G401.6 (cell line): ENCODE results near the gene NCF4.
A peak's percentile ranks its signal among the peaks of the same experiment; 100 is the strongest.

ENCODE experiments used
- FAIRE-seq: peaks from 2 replicates; lab custom pipeline; 2012; peaks lifted over from hg19 to GRCh38; lab: Jason Lieb, UNC

The NCF4 gene

GRCh38 chr22:36838119-36839030 lies 22.4 kb upstream of the NCF4 start:
- FAIRE-seq, result no peak

GRCh38 chr22:36839356-36840073 lies 21.3 kb upstream of the NCF4 start:
- FAIRE-seq, result no peak

GRCh38 chr22:36840106-36840505 lies 20.7 kb upstream of the NCF4 start:
- no peak for FAIRE-seq

GRCh38 chr22:36846271-36846670 lies 14.5 kb upstream of the NCF4 start:
- FAIRE-seq, result no peak

GRCh38 chr22:36846949-36847348 lies 13.9 kb upstream of the NCF4 start:
- no peak for FAIRE-seq

- FAIRE-seq, result no peak
These were observed 10.8 kb upstream of the NCF4 start for GRCh38 chr22:36850056-36850455.

- no peak for FAIRE-seq
These were observed 10.1 kb upstream of the NCF4 start for GRCh38 chr22:36850682-36851081.

GRCh38 chr22:36852056-36852973 lies 8.5 kb upstream of the NCF4 start:
- FAIRE-seq, result no peak

GRCh38 chr22:36853407-36854099 lies 7.3 kb upstream of the NCF4 start:
- no peak for FAIRE-seq

GRCh38 chr22:36855478-36855877 lies 5.3 kb upstream of the NCF4 start:
- no peak for FAIRE-seq

GRCh38 chr22:36856121-36856791 lies 4.5 kb upstream of the NCF4 start:
- FAIRE-seq, result peak; percentile 19

GRCh38 chr22:36856792-36857135 lies 4.0 kb upstream of the NCF4 start:
- FAIRE-seq, result no peak

GRCh38 chr22:36858156-36858555 lies 2.6 kb upstream of the NCF4 start:
- no peak for FAIRE-seq

- no peak for FAIRE-seq
These were observed 1.8 kb upstream of the NCF4 start for GRCh38 chr22:36858966-36859365.

GRCh38 chr22:36860017-36860416 lies 789 bp upstream of the NCF4 start:
- no peak for FAIRE-seq

GRCh38 chr22:36860438-36860820 lies 377 bp upstream of the NCF4 start:
- no peak for FAIRE-seq

GRCh38 chr22:36862251-36863242 lies 1.7 kb downstream of the NCF4 start:
- no peak for FAIRE-seq

- FAIRE-seq, result no peak
These were observed 2.5 kb downstream of the NCF4 start for GRCh38 chr22:36863281-36863680.

GRCh38 chr22:36863979-36864378 lies 3.2 kb downstream of the NCF4 start:
- no peak for FAIRE-seq
